COLO668 (cell line): ENCODE results near the gene PSENEN.
"Not testable (repeated sequence)": the region's sequence is repeated elsewhere in the genome, so short reads cannot be mapped to it uniquely, and the experiment has no call there.

Experiments
- DNase-seq: peaks from one replicate; lab custom pipeline; 2025; ENCODE audit not compliant: unreplicated experiment; lab: John Stamatoyannopoulos, UW

PSENEN gene

DNA sequence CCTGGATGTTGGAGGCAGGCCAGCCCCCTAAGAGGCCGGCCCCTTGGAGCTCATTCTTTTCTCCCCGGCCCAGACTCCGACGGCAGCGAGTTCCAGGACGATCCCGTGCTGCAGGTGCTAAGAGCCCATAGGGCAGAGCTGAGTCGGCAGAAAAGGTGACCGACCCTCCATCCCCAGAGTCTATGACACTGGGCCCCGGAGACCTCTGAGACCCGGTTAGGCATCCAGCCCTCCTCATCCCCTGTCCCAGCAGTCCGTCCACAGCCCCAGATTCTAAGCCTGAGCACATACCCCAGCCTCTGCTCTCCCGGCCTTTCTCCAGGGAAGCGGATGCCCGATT lies 22.6 kb downstream of the PSENEN start:
- DNase-seq: no peak

DNA sequence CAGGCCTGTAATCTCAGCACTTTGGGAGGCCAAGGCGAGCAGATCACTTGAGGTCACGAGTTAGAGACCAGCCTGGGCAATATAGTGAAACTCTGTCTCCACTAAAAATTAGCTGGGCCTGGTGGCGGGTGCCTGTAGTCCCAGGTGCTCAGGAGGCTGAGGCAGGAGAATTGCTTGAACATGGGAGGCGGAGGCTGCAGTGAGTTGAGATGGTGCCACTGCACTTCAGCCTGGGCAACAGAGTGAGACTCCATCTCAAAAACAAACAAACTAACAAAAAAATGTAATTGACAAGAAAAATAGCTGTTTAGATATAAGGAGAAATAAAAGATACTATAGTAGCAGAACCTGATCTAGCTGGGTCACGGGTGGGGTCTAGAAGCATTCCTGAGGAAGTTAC lies 26.9 kb downstream of the PSENEN start:
- not testable (repeated sequence) for DNase-seq

DNA sequence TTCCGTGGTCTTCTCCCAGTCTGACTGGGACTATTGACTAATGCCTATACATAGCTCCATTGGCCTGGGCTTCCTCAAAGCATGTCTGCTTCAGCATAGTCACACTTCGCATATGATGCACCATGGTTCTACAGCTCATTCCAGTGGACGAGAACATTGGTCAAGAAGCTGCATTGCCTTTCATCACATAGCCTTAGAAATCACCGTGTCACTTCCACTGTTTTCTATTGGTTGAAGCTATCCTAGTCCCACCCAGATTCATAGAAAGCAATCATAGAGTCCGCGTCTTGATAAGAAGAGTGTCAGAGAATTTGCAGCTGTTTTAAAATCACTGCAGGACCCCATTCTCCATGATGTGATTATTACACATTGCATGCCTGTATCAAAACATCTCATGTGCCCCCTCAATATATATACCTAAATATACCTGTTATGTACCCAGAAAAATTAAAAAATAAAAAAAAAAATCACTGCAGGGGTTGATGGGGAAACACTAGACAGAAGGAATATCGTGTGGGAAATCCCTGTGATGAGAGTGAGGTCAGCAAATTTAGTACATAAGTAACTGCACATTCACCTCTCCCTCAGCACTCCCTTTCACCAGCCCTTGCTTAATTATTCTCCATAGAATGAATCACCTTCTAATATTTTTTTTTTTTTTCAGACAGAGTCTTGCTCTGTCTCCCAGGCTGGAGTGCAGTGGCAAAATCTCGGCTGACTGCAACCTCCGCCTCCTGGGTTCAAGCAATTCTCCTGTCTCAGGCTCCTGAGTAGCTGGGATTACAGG lies 27.8 kb downstream of the PSENEN start:
- no peak for DNase-seq

DNA sequence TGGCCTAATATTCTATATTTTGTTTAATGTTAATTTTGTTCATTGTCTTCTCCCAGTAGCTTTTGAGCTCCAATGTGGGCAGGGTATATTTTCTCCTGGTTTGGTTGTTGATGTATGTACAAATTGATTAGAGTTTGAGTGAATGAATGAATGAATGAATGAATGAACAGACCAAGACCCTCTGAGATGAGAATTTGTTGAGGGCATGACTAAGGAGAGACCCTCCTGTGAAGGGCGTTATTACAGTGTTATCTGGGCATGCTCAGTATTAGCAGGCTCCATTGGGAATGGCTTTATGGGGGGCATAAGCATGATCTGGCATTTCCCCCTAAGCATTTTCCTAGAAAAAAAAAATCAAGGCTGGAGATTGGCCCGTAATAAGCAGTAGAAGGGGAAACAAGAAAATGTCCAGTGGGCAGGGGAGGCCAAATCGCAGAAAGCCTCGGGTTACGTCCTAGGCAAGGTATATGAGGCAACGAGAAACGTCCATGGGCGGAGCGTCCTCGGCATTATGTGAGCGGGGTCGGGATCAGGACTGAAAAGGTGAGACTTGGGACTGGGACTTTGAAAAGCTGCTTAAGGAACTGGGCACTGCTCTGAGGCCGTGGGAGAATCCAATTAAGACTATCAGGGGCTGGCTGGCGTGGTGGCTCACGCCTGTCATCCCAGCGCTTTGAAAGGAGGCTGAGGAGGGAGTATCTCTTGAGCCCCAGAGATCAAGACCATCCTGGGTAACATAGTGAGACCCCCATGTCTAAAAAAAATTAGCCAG lies 29.0 kb downstream of the PSENEN start:
- peak; percentile 20 for DNase-seq

DNA sequence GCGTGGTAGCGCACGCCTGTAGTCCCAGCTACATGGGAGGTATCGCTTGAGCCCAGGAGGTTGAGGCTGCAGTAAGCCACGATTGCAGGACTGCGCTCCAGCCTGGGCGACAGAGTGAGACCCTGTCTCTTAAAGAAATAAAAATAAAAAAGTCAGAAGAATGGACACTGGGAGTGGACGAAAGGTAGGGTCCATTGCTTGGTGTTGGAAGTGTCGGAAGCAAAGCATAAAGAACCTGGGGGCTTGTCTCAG lies 29.5 kb downstream of the PSENEN start:
- DNase-seq: no peak

DNA sequence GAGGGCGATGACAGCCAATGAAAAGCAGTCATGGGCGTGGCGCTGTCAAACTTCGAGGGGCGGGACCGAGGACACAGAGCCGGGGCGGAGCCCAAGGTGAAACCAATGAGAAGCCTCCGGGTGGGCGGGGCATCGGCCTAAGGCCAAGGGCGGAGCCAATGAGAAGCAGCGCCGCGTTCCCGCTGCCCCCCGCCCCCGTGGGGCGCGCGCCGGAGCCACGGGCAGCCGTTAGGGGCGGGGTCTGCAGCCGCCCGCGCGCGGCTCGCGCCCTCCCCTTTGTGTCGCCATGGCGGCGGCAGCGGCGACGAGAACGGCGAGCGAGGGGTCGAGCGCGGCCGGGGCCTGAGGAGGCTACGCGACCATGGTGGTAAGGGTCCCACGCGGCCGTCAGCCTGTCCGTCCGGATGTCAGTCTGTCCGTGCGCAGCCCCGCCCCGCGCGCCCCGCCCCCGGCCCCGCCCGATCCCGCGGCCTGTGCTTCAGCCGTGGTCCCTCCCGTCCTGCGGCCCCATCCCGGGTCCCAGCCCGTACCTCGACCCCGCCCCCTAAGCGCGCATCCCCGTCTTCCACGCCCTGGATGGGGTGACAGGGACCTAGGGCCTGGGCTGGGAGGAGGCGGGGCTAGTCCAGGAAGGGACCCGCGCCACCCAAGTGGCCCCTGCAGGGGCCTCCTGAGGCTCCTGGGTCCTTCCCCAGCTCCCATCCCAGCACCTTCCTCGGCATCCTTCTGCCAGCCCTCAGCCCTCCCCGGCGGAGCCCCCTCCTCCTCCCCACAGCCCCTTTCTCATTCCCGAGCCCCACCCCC lies 30.0 kb downstream of the PSENEN start, which contains the start of gene ARHGAP33:
Gene ARHGAP33, plus strand, starts transcription at position 267 of the 804 bp plus-strand sequence. Its CDS starts 95 bp downstream, at position 362.
- DNase-seq: peak; percentile 99

DNA sequence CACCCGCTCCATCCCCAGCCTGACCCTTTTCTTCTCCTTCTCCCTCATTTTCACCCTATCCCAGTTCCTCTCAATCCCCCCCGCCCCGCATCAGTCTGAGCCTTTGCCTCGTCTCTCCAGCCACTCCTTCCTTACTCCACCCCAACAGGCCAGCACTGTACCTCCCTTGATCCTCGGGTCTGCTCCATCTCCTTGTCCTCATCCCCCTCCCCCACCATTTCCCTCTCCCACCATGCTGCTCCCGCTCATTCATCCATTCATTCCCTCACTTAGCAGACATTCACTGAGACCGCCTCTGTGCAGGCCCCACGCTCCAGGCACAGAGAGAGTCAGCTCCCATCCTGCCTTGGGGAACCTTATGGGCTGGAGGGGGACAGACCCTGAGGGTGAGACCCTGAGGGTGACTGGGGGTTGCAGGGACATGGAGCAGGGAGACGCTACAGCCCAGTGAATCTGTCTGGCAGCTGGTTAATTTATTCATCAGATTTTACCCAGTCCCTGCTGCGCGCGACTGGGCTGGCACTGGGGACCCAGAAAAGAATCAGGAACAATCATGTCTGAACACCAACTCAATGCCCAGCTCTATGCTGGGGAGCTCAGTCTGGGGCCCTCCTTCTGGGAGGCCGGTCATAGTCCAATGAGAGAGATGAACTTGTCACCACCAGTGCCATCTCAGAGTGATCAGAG lies 30.8 kb downstream of the PSENEN start:
- no peak for DNase-seq

DNA sequence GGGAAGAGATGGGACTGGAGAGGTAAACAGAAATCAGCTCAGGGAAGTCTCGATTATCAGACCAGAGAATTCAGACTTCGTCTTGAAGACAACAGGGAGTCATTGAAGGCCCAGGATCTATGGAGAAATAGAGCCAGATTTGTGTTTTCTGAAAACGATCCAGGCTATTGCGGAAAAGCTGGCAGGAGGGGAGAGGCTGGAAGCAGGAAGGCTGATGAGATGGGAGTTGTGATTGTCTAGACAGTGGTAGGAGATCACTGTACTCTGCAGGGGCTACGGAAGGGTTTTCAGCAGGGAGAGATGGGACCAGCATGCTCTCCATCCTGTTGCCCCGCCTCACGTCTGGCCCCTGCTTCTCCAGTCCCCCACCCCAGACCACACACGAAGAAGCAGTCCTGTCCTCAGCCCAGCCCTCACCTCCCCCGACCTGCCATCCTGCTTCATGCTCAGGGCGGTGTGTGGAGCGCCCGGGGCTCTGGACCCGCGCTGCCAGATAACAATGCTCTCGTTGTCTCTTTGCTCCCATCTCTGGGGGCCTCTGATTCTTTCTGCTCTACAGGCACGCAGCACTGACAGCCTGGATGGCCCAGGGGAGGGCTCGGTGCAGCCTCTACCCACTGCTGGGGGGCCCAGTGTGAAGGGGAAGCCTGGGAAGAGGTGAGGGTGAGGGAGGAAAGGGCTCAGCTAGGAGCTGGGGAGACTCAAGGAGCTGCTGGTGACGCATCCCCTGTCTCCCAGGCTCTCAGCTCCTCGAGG lies 31.8 kb downstream of the PSENEN start:
- no peak for DNase-seq

DNA sequence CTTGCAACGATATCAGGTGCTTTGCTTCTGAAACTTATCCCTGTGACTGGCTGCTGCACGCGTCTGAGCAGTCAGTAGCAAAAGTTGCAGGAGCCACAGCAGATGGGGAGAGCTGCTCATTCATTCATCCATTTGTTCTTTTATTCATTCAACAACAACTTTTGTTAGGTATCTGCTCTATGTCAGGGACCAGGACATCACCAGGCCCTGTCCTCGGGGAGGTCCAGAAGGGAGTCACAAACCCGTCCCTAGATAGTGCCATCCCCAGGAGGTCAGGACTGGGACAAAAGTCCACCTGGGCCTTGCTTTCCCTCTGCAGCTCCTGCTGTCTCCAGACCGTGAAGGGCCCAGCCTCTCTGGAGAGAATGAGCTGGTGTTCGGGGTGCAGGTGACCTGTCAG lies 32.5 kb downstream of the PSENEN start:
- no peak for DNase-seq

DNA sequence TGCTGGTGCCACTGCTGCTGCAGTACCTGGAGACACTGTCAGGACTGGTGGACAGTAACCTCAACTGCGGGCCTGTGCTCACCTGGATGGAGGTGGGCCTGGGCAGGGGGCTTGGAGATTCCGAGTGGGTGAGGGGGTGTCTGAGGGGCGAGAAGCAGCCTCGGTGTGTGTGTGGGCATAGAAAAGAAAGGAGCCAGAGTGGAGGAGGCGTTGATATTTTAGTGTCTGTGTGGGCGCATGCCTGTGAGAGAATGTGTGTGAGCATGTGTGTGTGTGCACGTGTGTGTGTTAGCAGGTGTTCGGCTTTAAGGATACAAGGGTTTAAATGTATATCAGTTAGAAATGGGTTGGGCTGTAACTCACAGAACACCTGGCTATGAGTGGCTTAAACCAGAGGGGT lies 33.6 kb downstream of the PSENEN start:
- no peak for DNase-seq

DNA sequence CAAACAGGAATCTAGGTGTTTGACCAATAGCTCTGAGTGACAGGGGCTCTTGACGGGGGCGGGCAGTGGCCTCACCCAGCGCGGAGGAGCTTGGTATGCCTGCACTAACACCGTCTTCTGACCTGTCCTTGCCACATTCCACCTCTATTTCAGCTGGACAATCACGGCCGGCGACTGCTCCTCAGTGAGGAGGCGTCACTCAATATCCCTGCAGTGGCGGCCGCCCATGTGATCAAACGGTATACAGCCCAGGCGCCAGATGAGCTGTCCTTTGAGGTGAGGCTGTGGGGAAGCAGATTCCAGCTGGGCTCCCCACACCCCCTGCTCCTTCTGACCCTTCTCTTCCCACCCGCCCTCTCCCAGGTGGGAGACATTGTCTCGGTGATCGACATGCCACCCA lies 34.6 kb downstream of the PSENEN start:
- no peak for DNase-seq

DNA sequence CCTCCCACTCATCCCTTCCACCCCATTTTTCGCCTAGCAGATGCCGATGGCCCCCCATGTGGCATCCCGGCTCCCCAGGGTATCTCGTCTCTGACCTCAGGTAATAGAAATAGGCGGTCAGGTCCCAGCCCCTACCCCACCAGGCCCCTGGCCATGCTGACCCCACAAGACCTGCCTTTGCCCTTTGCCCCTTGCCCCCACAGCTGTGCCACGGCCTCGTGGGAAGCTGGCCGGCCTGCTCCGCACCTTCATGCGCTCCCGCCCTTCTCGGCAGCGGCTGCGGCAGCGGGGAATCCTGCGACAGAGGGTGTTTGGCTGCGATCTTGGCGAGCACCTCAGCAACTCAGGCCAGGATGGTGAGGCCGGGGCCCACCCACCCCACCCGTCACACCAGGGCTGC lies 35.3 kb downstream of the PSENEN start:
- no peak for DNase-seq

DNA sequence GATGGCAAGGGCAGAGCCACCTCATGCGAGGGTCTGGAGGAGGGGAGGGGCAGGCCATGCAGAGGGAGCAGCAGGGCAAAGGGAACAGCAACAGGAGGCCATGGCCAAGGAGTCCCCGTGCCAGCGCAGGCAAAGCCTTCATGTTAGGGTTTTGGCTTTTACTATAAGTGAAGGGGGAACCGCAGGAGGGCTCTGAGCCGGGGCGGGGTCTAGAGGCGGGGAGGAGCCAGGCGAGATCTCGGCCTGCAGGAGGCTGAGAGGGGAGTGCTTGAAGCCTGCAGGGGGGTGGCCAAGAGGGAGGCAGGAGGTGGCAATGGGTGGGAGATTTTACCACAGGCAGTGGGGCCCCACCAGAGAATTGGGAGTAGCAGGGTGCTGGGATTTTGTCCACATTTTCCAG lies 36.2 kb downstream of the PSENEN start:
- DNase-seq: no peak

DNA sequence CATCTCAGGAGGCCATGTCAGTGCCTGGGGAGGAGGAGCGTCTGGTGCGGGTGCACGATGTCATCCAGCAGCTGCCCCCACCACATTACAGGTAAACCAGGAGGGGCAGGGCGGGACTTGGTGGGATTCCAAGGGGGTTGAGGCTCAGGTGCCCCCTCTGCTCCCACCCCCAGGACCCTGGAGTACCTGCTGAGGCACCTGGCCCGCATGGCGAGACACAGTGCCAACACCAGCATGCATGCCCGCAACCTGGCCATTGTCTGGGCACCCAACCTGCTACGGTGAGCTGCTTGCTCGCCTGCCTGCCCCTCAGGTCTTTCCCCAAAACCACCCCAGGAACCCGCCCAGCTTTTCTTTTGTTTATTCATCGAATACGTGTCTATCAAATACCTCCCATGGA lies 37.1 kb downstream of the PSENEN start:
- DNase-seq: no peak

DNA sequence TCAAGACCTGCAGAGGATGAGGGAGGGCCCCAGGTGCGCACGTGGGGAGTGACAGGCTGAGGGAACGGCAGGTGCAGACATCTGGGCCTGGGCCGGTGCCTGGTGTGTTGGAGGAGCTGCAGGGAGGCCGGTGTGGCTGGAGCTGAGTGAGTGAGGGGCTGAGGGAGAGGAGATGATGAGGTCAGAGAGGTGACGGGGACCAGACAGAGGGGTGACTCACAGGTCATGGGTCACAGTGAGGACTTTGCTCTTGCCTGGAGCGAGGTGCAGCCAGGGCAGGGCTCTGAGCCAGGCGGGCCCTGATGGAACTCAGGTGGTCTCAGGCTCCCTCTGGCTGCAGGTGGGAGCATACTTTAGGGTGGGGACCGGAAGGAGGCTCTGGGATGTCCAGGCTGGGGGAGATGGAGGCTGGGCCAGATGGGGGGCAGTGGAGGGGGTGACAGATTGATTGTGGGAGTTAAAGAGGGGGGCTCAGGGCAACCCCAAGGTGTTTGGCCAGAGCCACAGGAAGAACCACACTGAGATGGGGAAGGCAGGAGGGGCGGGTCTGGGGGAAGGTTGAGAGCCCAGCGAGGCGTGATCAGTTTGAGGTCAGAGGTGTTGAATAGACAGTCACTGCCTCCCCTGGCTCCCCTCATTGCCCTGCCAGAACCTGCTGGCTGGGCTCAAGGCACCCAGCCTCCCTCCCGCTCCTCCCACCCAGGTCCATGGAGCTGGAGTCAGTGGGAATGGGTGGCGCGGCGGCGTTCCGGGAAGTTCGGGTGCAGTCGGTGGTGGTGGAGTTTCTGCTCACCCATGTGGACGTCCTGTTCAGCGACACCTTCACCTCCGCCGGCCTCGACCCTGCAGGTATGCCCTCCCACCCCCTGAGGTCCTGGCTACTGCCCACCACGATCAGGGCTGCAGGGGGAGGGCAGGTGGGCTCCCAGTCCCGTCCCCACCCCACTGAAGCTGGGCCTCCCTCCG lies 38.3 kb downstream of the PSENEN start:
- DNase-seq: no peak

DNA sequence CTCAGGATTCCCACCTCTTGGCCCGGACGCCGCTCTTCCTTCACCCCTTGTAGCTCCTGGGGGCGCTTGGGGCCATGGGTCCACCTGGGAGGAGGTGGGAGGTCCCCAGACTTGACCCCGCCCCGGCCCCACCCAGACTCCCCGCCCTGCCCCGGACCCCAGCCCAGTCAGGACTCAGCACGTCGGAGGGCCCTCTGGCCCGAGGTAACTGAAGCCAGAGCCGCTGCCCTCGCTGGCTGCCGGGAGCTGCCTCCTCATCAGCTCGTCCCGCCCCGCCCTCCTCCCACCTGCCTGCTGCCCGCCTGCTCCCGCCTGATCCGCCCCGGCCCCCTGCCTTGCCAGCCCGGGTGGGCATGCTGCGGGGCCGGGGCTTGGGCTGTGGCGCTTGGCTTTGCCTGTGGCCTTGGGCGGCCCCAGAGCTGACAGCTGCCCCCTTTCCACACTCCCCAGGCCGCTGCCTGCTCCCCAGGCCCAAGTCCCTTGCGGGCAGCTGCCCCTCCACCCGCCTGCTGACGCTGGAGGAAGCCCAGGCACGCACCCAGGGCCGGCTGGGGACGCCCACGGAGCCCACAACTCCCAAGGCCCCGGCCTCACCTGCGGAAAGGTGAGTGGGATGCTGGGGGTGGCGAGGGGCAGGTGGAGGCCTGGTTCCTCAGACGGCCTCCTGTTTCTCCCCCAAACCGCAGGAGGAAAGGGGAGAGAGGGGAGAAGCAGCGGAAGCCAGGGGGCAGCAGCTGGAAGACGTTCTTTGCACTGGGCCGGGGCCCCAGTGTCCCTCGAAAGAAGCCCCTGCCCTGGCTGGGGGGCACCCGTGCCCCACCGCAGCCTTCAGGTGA lies 39.3 kb downstream of the PSENEN start:
- no peak for DNase-seq

DNA sequence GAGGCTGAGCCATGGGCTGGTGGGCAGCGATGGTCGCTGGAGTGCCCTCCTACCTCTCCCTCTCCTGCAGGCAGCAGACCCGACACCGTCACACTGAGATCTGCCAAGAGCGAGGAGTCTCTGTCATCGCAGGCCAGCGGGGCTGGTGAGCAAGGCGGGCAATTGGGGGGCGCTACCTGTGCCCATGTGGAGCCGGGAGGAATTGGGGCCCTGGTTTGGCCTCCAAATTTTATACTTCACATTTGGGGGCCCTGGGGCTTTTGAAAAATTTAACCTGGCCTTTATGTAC lies 39.8 kb downstream of the PSENEN start:
- DNase-seq: no peak

DNA sequence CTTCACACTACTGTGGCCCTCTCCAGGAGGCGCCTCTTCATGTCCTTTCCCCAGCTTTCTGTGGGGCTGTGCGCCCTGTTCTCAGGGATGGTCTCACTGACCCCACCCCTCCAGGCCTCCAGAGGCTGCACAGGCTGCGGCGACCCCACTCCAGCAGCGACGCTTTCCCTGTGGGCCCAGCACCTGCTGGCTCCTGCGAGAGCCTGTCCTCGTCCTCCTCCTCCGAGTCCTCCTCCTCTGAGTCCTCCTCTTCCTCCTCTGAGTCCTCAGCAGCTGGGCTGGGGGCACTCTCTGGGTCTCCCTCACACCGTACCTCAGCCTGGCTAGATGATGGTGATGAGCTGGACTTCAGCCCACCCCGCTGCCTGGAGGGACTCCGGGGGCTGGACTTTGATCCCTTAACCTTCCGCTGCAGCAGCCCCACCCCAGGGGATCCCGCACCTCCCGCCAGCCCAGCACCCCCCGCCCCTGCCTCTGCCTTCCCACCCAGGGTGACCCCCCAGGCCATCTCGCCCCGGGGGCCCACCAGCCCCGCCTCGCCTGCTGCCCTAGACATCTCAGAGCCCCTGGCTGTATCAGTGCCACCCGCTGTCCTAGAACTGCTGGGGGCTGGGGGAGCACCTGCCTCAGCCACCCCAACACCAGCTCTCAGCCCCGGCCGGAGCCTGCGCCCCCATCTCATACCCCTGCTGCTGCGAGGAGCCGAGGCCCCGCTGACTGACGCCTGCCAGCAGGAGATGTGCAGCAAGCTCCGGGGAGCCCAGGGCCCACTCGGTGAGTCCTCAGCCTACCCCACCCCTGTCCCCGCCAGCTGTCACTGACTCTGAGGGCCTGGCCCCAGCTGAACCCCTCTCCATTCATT lies 41.1 kb downstream of the PSENEN start:
- DNase-seq: no peak
